ENCODE measurements around the gene GMIP.
A peak's percentile ranks its signal among the peaks of the same experiment; 100 is the strongest.

The GMIP gene

DNA sequence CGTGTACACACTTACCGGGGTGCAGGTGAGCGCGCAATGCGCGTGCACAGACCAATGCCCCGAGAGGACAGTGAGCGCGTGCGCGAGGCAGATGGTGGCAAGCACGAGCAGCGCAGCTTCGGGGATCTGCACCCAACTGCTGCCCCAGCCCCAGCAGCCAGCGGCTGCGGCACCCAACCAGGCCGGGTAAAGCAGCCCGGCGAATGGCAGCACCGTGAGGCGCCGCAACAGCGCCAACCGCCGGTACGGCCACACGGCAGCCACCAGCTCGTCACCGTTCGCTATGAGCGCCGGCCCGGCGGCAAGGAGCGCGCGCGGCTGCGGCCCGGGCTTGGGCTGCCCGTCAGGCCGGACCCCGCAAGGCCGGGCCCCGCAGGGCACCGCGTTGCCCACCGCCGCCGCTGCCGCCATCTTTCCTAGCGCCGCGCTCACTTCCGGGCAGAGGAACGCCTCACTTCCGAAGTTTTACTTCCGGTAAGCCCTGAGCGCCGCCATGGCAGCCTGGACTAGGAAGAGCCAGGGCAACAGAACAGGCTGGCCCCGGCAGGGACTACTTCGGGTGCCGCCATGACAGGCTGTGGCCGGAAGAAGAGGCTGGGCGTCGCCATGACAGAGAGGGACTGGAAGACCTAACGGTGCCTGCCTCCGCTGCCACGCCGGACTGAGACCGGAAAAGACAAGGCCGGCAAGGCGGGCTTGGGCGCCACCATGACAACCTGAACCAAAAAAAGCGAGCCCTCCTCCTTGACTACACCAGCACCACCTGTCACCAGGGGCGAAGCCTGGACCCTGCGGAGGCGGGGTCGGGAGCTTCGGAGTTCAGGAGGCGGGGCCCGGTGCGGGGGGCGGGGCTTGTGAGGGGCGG lies 20.0 kb upstream of the GMIP start, which contains the start of gene ATP13A1:
Gene ATP13A1 (minus strand): TSS at position 421 of the 865 bp plus-strand sequence. CDS start 10 bp downstream, at position 411.
- TF ChIP-seq, protein P1, sequence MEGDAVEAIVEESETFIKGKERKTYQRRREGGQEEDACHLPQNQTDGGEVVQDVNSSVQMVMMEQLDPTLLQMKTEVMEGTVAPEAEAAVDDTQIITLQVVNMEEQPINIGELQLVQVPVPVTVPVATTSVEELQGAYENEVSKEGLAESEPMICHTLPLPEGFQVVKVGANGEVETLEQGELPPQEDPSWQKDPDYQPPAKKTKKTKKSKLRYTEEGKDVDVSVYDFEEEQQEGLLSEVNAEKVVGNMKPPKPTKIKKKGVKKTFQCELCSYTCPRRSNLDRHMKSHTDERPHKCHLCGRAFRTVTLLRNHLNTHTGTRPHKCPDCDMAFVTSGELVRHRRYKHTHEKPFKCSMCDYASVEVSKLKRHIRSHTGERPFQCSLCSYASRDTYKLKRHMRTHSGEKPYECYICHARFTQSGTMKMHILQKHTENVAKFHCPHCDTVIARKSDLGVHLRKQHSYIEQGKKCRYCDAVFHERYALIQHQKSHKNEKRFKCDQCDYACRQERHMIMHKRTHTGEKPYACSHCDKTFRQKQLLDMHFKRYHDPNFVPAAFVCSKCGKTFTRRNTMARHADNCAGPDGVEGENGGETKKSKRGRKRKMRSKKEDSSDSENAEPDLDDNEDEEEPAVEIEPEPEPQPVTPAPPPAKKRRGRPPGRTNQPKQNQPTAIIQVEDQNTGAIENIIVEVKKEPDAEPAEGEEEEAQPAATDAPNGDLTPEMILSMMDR (conservative IDR thresholded peaks at IDR 0.05; ENCODE audit: control insufficient read depth, insufficient read depth, low read depth, low read length): no peak
- peak; percentile 96 for DNase-seq (ENCODE audit: low read depth)
- H3K4me3 ChIP-seq (ENCODE audit: control insufficient read depth, low read depth, low read length): peak within 1 kb of the TSS; percentile 88

DNA sequence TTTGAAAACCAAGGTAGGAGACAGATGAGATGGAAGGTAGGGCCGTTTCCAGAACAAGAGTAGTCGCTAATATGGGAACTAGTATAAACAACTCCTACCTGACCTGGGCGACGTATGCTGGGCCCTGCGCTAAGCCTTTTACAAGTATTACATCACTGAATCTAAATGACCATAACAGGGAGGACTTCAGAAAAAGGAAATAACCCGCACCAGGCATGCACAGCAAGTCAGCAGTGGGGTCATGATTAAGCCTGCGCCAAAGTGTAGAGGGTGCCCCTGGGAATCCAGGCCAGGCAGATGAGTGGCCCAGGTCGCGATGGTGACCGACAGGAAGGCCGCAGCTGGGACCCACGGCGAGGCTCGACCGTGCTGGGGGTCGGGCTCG lies 19.4 kb upstream of the GMIP start:
- peak; percentile 29 for DNase-seq (ENCODE audit: low read depth)
- peak overlapping the region; percentile 88 for H3K4me3 ChIP-seq (ENCODE audit: control insufficient read depth, low read depth, low read length)
- TF ChIP-seq, protein P1 (conservative IDR thresholded peaks at IDR 0.05; ENCODE audit: control insufficient read depth, insufficient read depth, low read depth, low read length): no peak

DNA sequence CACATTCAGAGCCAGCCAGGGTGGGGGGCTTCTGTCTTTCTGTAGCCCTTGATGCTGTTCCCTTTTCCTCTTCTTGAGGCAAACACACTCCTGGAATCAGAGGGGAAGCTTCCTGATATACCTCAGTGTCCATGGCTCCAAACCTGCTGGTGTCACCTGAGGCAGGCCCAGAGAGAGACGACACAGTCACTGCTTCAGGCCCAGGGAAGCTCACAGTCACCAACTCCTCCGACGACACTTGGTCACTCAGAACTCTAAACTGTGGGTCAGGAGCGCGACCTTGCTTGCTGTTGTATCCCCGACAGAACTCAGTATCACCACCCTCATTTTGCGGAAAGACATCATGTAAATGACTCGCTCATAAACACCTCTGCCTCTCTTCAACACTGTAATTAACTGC lies 18.9 kb upstream of the GMIP start:
- peak overlapping the region; percentile 88 for H3K4me3 ChIP-seq (ENCODE audit: control insufficient read depth, low read depth, low read length)
- DNase-seq (ENCODE audit: low read depth): no peak
- TF ChIP-seq, protein P1 (conservative IDR thresholded peaks at IDR 0.05; ENCODE audit: control insufficient read depth, insufficient read depth, low read depth, low read length): no peak

DNA sequence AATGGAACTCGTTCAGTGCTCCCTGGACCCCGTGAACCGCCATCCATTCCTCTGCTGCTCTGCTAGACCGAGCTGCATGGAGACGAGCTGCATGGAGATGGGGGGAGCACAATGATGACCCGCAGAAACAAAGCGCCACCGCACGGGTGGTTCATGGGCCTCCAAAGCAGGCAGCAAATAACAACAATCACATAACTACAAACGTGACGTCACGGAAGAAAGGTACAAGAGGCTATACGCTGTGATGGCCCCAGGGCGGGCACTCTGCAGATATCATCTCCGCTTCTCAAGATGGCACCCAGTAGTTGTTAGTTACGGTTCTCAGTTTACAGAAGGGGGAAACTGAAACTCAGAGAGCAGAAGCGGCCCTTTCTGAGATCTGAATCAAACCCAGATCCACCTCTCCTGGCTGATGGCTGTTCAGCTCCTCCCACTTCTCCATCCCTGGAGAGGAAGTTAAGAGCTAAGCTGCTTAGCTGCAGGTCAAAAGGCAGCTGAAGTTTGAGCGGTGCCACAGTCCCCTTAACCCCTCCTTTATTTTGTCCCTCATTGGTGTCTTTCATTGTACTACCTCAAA lies 18.3 kb upstream of the GMIP start:
- DNase-seq (ENCODE audit: low read depth): no peak
- no peak overlapping the region for H3K4me3 ChIP-seq (ENCODE audit: control insufficient read depth, low read depth, low read length)
- TF ChIP-seq, protein P1 (conservative IDR thresholded peaks at IDR 0.05; ENCODE audit: control insufficient read depth, insufficient read depth, low read depth, low read length): no peak

DNA sequence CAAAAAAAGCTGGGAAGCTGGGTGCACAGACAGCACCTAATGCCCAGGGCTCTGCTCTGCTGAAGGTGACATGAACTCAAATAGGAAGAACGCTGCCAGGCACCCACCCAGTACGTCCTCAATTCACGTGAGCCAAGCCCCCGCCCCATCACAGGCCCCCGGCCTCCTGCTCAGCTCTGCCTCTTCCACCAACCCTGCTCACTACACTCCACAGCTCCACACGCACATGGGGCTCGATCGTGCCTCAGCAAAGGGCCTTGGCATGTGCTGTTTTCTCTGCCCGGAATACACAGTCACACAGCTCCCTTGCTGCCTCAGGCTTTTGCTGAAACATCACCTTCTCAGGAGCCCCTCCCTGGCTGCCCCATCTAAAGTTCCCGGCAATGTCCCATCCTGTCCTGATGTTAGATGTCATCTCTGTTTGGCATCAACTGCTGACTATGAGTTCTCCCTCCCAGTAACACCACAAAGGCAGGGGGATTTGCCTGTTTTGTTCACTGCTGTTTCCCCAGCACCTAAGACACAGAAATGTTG lies 17.8 kb upstream of the GMIP start:
- no peak for DNase-seq (ENCODE audit: low read depth)
- no peak overlapping the region for H3K4me3 ChIP-seq (ENCODE audit: control insufficient read depth, low read depth, low read length)
- TF ChIP-seq, protein P1 (conservative IDR thresholded peaks at IDR 0.05; ENCODE audit: control insufficient read depth, insufficient read depth, low read depth, low read length): no peak

DNA sequence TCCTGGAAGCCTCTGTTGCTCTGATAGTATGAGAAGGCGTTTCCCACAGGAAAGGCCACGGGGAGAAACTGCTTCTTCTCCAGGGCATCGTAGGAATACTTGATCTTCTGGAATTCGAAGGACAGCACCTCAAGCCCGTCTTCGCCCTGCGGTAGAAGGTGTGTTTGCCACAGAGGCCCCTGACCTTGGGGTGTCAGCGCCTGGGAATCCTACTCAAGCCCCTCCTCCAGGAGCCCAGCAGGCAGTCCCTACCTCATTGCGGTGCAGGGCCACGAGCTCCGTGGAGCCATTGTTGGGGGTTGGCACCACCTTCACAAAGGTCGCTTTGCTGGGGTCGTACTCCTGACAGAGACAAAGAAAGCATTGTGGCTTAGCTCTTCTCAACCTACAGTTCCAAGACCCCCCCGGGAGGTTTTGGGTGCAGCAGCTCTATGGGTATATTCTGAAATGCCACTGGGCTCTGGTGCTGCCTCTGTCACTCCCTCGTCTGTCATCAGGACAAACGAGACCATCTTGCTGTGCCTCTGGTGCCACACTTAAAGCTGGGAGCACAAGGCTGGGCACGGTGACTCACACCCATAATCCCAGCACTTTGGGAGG lies 16.3 kb upstream of the GMIP start:
- TF ChIP-seq, protein P1 (conservative IDR thresholded peaks at IDR 0.05; ENCODE audit: control insufficient read depth, insufficient read depth, low read depth, low read length): no peak

More for the DNA sequence above, 16.3 kb upstream of the GMIP start:
- DNase-seq (ENCODE audit: low read depth): no peak
- no peak overlapping the region for H3K4me3 ChIP-seq (ENCODE audit: control insufficient read depth, low read depth, low read length)
